Kidney (tissue), 14 donors: Measurements from ENCODE around the gene NDUFC1. TPM values are rescaled to one million over a fixed set of nuclear protein-coding genes. Genes with fewer than 3 reads are reported as not detected.
"Not testable (repeated sequence)": the region's sequence is repeated elsewhere in the genome, so short reads cannot be mapped to it uniquely, and the experiment has no call there.

Source experiments
- DNase-seq, 5 donors: peaks; one replicate each; pipeline ENCODE4 v3.0.0-alpha.2; 2013 to 2020
- FAIRE-seq: peaks from 2 replicates; lab custom pipeline; 2012; peaks lifted over from hg19 to GRCh38; lab: Jason Lieb, UNC
- H3K27ac ChIP-seq, 2 donors: one replicate each; pipeline ENCODE4 v1.7.0; 2013; ENCODE audit warnings: low read depth in 2 of 2, low read length in 2 of 2, inconsistent platforms in 1 of 2
- H3K27me3 ChIP-seq: one replicate; pipeline ENCODE4 v1.7.1; 2013; ENCODE audit warnings: low read length, inconsistent platforms; ENCODE audit not compliant: control insufficient read depth, insufficient read depth
- H3K36me3 ChIP-seq, 3 donors: one replicate each; pipeline versions ENCODE4 v1.7.0 to v1.7.1; 2013; ENCODE audit warnings: low read length in 3 of 3, control low read depth in 1 of 3, inconsistent platforms in 1 of 3; ENCODE audit not compliant: insufficient read depth in 3 of 3, control insufficient read depth in 2 of 3
- H3K4me1 ChIP-seq, 3 donors: one replicate each; pipeline versions ENCODE4 v1.7.0 to v1.7.1; 2013; ENCODE audit warnings: low read length in 3 of 3, inconsistent platforms in 1 of 3, low read depth in 1 of 3; ENCODE audit not compliant: control insufficient read depth in 2 of 3, insufficient read depth in 2 of 3
- H3K4me3 ChIP-seq, 3 donors: one replicate each; pipeline versions ENCODE4 v1.7.0 to v1.8.1; 2013; ENCODE audit warnings: low read length in 3 of 3, control low read depth in 1 of 3, inconsistent platforms in 1 of 3
- H3K9ac ChIP-seq, 3 donors: one replicate each; pipeline versions ENCODE4 v1.7.0 to v1.7.1; 2013; ENCODE audit warnings: low read length in 3 of 3, control low read depth in 1 of 3, inconsistent platforms in 1 of 3
- H3K9me3 ChIP-seq, 3 donors: one replicate each; pipeline versions ENCODE4 v1.7.0 to v1.7.1; 2013; ENCODE audit warnings: low read length in 3 of 3, control low read depth in 1 of 3, inconsistent platforms in 1 of 3; ENCODE audit not compliant: control insufficient read depth in 2 of 3, insufficient read depth in 1 of 3
- intact Hi-C: fragments of 100-400 bp; cut with DNase I; formaldehyde crosslinking; loops from one replicate; pipeline ENCODE4 v1.11.1; 2022
- polyA plus RNA-seq: library from polyadenylated mRNA; stranded (reverse); fragments of 350-450 nt; fragmentation: Illumina TruSeq; extraction: RNeasy Lipid Tissue Mini Kit (QIAGEN cat#74804); gene quantifications from one replicate; pipeline ENCODE4 v1.2.3, GENCODE V29; 2014; ENCODE audit warnings: low read depth, low replicate concordance; ENCODE audit not compliant: insufficient read depth
- total RNA-seq: library from RNA; stranded (reverse); fragmentation: NEBNext Ultra II Directional; extraction: Animal tissue kit (Norgen Biotek cat#: 25700); gene quantifications from one replicate; pipeline ENCODE4 v1.2.1, GENCODE V29; 2021
- TF ChIP-seq, protein P1 (sequence below): IDR thresholded peaks from 3 replicates; pipeline ENCODE4 v1.5.1; 2012; ENCODE audit warnings: mild to moderate bottlenecking, moderate library complexity, borderline replicate concordance; ENCODE audit not compliant: insufficient read depth; ENCODE audit errors: extremely low read depth
- donor health status: control.
- donor health status: control.
- donor health status: control.
- donor health status: control.
- donor health status: control.
- donor health status: DM: yes; HTN: yes; CAD: no.
- donor health status: Normal renal cell carcinoma (clear cell type).

The NDUFC1 gene
- total and polyA plus RNA-seq, 2 donors from 2014 or later: 75.9 to 378 TPM

DNA sequence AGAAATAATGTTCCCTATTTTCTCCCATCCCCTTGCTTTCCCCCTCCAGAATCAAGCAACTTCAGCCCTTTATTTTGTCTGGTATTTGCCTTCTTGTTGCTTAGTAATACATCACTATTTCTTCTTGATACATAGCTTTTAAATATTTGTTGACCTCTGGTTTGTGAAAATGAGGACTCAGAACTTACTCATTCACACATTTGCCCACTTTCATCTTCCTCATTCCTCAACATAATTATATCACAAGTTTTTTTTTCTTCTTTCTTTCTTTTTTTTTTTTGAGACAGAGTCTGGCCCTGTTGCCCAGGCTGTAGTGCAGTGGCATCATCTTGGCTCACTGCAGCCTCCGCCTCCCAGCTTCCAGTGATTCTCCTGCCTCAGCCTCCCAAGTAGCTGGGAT, 28.9 kb upstream of the NDUFC1 start:
- no peak overlapping the region for H3K4me3 ChIP-seq
- TF ChIP-seq, protein P1, sequence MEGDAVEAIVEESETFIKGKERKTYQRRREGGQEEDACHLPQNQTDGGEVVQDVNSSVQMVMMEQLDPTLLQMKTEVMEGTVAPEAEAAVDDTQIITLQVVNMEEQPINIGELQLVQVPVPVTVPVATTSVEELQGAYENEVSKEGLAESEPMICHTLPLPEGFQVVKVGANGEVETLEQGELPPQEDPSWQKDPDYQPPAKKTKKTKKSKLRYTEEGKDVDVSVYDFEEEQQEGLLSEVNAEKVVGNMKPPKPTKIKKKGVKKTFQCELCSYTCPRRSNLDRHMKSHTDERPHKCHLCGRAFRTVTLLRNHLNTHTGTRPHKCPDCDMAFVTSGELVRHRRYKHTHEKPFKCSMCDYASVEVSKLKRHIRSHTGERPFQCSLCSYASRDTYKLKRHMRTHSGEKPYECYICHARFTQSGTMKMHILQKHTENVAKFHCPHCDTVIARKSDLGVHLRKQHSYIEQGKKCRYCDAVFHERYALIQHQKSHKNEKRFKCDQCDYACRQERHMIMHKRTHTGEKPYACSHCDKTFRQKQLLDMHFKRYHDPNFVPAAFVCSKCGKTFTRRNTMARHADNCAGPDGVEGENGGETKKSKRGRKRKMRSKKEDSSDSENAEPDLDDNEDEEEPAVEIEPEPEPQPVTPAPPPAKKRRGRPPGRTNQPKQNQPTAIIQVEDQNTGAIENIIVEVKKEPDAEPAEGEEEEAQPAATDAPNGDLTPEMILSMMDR: no peak
- no peak overlapping the region for H3K9ac ChIP-seq
- no peak overlapping the region for H3K27ac ChIP-seq
- DNase-seq (no peak), FAIRE-seq (no peak)
- no peaks in the 10 kb centered on the region for H3K9me3 ChIP-seq
- H3K4me1 ChIP-seq: no peaks in the 10 kb centered on the region
- intact Hi-C loops: no loop called here
- no peaks in the 10 kb centered on the region for H3K27me3 ChIP-seq
- H3K36me3 ChIP-seq: no peaks in the 10 kb centered on the region

DNA sequence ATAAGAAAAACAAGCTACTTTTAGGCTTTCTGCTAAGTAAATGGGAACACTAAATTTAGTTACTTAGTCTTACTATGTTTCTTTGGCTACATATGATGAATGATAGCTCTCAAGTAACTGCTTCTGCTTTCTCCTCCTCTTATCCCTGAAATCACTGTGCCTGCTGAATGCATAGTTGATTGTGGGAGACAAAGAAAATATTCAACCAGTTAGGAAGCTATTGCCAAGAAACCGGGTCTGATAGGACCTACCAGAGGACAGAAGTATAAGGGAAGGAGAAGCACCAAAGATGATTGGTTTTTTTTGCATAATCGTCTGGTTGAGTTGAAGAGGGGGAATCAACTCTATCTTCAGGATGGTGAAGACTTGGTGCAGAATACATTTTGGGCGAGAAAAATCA, 28.0 kb upstream of the NDUFC1 start:
- TF ChIP-seq, protein P1: no peak
- intact Hi-C loops: no loop called here
- no peak for DNase-seq

DNA sequence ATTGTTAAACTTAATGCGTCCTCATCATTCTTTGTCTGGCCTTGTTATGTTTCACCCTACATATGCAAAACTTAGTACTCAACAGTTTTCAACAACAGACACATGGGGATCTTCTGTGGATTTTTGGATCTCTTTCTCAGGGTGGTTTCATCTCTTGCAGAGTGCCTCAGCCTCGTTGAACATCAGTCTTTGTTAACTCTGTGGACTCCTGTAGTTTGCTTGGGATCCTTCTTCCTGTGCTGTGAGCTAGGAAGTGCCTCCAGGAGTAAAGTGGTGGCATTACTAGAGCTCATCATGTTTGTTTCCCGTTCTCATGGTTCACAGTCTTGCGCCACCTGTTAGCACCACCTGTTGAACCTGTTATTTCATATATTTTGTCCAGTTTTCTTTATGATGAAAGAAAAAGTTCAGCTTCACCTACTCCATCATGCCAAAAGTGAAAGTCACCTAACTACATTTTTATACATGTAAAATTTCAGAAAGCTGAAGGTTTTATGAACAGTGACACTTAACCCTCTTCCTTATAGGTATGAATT, 27.5 kb upstream of the NDUFC1 start:
- DNase-seq (no peak), FAIRE-seq (no peak)
- Histone ChIP-seq H3K9me3 (no peaks in the 10 kb centered on the region), H3K4me3 (no peak overlapping the region), H3K9ac (no peak overlapping the region), H3K36me3 (no peaks in the 10 kb centered on the region), H3K4me1 (peaks cover 0 to 2% (median 0%) of the 10 kb centered on the region in 3 donors), H3K27ac (no peak overlapping the region), H3K27me3 (no peaks in the 10 kb centered on the region)
- intact Hi-C loops: no loop called here
- TF ChIP-seq, protein P1: no peak

More for the DNA sequence above, 28.0 kb upstream of the NDUFC1 start:
- Histone ChIP-seq H3K9me3 (no peaks in the 10 kb centered on the region), H3K36me3 (no peaks in the 10 kb centered on the region), H3K27me3 (no peaks in the 10 kb centered on the region), H3K27ac (no peak overlapping the region), H3K4me1 (no peaks in the 10 kb centered on the region), H3K9ac (no peak overlapping the region), H3K4me3 (no peak overlapping the region)
- FAIRE-seq: no peak

DNA sequence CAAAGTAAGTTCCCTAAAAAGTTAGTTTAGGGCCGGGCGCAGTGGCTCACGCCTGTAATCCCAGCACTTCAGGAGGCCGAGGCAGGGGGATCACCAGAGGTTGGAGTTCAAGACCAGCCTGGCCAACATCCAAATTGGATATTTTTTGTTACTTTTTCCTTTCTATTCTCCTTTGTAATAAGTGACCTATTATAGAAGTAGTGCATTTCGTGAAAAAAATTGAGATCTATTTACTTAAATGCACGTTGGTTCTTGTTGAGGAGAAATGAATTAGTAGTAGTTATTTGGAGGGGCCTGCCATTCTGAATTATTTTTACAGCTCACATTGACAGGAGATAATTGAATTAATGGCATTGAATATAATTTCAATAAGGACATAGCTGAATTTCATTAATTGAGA, 22.3 kb upstream of the NDUFC1 start:
- H3K9me3 ChIP-seq: no peaks in the 10 kb centered on the region

DNA sequence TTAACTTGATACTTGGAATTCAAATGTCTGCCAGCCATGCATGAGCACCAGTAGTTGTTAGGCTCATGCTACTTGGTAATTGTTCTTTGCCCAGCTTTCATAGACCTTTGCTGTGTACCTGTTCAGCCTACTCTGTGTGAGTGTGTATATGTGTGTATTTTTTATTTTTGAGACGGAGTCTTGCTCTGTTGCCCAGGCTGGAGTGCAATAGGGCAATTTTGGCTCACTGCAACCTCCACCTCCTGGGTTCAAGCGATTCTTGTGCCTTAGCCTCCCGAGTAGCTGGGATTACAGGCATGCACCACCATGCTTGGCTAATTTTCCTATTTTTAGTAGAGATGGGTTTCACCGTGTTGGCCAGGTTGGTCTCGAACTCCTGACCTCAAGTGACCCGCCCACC, 20.3 kb upstream of the NDUFC1 start:
- FAIRE-seq, DNase-seq, intact Hi-C loops, H3K4me3 ChIP-seq, H3K4me1 ChIP-seq, H3K9me3 ChIP-seq, H3K27ac ChIP-seq, H3K36me3 ChIP-seq, H3K9ac ChIP-seq, H3K27me3 ChIP-seq: not testable (repeated sequence)

More for the DNA sequence above, 22.3 kb upstream of the NDUFC1 start:
- Histone ChIP-seq H3K4me3 (no peak overlapping the region), H3K27me3 (no peaks in the 10 kb centered on the region), H3K36me3 (no peaks in the 10 kb centered on the region), H3K9ac (no peak overlapping the region), H3K27ac (no peak overlapping the region), H3K4me1 (peaks cover 0 to 8% (median 0%) of the 10 kb centered on the region in 3 donors)
- DNase-seq (peak in 1 of 5 donors; percentile 10), FAIRE-seq (no peak)
- intact Hi-C loops: no loop called here
- TF ChIP-seq, protein P1: no peak
